ENCODE measurements around the gene FXYD5.

Gene FXYD5

DNA sequence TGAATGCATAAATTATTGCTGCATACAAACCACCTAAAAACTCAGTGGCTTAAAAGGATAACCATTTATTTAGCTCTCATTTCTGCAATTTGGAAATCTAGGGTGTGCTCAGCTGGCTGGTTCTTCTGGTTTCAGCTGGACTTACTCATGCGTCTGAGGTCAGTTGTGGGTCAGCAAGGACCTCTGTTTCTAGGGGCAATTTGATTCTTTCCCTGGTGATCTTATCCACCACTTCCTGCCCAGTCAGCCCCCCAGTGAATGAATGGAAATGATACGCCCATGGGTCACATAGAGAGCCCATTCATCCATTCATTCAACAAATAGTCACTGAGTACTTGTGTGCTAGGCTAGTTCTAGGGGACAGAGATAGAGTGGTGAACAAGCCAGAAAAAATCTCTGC, 9.9 kb downstream of the FXYD5 start:
- H3K4me3 ChIP-seq (ENCODE audit: low read depth, low read length): no peak overlapping the region
- TF ChIP-seq, protein P1, sequence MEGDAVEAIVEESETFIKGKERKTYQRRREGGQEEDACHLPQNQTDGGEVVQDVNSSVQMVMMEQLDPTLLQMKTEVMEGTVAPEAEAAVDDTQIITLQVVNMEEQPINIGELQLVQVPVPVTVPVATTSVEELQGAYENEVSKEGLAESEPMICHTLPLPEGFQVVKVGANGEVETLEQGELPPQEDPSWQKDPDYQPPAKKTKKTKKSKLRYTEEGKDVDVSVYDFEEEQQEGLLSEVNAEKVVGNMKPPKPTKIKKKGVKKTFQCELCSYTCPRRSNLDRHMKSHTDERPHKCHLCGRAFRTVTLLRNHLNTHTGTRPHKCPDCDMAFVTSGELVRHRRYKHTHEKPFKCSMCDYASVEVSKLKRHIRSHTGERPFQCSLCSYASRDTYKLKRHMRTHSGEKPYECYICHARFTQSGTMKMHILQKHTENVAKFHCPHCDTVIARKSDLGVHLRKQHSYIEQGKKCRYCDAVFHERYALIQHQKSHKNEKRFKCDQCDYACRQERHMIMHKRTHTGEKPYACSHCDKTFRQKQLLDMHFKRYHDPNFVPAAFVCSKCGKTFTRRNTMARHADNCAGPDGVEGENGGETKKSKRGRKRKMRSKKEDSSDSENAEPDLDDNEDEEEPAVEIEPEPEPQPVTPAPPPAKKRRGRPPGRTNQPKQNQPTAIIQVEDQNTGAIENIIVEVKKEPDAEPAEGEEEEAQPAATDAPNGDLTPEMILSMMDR (IDR thresholded peaks at IDR 0.05; ENCODE audit: low read depth, low read length, missing control alignments): no peak
- in situ Hi-C loops (cut with HindIII; ENCODE audit: low sequenced_read_pairs): no loop called here
- no peak for DNase-seq (ENCODE audit: low read depth)

DNA sequence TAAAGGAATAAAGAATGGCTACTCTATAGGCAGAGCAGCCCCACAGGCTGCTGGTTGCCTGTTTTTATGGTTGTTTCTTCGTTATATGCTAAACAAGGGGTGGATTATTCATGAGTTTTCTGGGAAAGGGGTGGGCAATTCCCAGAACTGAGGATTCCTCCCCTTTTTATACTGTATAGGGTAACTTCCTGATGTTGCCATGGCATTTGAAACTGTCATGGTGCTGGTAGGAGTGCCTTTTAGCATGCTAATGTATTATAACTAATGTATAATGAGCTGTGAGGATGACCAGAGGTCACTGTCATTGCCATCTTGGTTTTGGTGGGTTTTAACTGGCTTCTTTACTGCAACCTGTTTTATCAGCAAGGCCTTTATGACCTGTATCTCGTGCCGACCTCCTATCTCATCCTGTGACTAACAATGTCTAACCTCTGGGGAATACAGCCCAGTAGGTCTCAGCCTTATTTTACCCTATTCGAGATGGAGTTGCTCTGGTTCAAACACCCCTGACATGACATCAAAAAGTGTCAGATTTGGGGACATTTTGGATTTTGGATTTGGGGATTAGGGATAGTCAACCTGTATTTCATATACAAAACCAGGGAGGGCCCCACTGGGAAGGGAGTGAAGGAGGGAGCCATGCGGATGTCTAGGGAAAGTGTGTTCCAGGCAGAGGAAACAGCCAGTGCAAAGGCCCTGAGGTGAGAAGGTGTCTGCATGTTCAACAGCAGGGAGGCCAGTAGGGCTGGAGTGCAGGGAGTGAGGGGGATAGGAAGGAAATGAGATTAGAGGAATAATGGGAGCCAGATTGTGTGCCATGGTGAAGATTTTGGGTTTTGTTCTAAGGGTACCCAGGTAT, 10.9 kb downstream of the FXYD5 start:
- TF ChIP-seq, protein P1 (IDR thresholded peaks at IDR 0.05; ENCODE audit: low read depth, low read length, missing control alignments): no peak
- H3K4me3 ChIP-seq (ENCODE audit: low read depth, low read length): no peak overlapping the region
- no peak for DNase-seq (ENCODE audit: low read depth)
- in situ Hi-C loops (cut with HindIII; ENCODE audit: low sequenced_read_pairs): no loop called here

DNA sequence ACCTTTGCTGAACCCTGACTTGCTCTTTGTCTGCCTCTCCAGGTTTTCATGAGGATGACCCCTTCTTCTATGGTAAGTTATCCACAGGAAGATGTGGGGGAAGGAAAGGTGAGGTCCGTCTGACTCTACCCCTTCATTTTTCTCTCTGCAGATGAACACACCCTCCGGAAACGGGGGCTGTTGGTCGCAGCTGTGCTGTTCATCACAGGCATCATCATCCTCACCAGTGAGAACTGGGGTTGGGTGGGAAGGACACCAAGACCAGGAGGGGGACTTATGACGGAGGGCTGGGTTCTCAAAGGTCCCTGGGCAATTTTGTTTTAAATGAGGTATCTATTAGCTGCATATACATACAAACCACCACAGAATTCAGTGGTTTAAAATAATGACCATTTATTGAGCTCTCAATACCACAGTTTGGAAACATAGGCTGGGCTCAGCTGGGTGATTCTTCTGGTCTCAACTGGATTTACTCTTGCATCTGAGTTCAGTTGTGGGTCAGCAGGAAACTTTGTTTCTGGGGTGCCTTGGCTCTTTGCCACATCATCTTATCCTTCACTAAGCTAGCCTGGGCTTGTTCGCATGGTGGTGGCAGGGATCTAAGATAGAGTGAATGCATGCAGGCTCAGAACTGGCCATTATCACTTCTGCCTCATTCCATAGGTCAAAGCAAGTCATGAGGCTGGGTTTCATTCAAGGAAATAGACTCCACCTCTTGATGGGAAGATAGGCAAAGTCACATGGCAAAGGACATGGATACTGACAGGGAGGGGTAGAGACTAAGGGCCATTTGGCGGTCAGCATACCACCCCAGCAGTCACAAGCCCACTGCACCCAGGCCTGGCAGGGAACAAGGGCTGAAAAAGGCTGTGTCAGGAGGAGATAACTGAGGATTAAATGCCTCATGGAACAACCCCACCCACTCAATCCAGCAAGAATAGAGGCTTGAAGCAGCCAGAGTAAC, 11.8 kb downstream of the FXYD5 start:
- in situ Hi-C loops (cut with HindIII; ENCODE audit: low sequenced_read_pairs): no loop called here
- TF ChIP-seq, protein P1 (IDR thresholded peaks at IDR 0.05; ENCODE audit: low read depth, low read length, missing control alignments): no peak
- H3K4me3 ChIP-seq (ENCODE audit: low read depth, low read length): no peak overlapping the region
- no peak for DNase-seq (ENCODE audit: low read depth)

DNA sequence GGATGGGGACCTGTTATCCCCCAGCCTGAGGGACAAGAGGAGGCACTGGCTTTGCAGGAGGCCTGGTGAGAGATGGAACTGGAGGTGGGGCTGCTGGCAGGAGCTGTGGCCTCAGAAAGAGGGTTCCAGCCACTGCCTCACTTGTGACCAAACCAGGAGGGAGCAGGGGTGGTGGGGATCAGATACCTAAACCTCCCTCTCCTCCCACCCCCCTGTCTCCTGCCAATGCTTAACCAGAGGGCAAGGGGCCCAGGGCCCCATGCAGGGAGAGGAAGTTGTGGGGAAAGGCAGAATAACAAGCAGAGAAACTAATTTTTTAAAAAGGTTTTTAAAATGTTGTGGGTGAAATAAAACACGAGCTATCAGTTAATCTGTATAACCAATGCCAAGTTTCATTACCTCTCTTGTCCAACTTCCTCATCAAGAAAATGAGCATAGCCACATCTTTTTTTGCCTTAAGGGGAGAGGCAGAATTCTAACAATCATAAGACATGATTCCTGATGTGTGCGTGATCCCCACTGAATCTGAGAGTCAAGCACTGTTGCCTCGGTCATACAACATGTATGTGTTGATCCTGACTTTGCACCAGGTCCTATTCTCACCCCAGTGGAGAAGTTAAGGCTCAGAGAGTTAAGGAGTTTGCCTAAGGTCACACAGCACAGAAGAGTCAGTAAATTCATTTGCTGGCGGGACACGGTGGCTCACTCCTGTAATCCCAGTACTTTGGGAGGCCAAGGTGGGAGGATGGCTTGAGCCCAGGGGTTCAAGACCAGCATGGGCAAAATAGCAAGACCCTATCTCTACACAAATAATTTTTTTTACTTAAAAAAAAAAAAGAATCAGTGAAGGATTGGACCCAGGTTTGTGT, 12.9 kb downstream of the FXYD5 start:
- DNase-seq (ENCODE audit: low read depth): no peak
- in situ Hi-C loops (cut with HindIII; ENCODE audit: low sequenced_read_pairs): no loop called here
- no peak overlapping the region for H3K4me3 ChIP-seq (ENCODE audit: low read depth, low read length)

DNA sequence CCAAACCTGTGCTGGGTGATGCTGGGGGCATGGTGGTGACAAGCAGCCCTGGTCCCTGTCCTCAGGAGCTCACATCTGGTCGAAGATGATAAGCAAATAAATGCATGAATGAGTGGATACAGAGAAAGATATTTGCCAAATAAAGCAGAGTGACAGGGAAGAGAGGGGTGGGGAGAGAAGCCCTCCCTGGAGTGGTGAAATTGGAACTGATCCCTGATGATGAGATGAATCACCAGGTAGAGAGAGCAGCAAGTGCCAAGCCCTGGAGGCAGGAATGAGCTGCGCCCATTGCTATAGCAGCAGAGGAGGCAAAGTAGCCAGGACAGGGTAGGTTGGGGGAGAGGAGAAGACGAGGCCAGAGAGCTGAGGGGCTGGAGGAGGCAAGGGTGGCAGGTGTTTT, 13.7 kb downstream of the FXYD5 start:
- H3K4me3 ChIP-seq (ENCODE audit: low read depth, low read length): no peak overlapping the region
- no peak for DNase-seq (ENCODE audit: low read depth)
- TF ChIP-seq, protein P1 (IDR thresholded peaks at IDR 0.05; ENCODE audit: low read depth, low read length, missing control alignments): peak; percentile 8
- in situ Hi-C loops (cut with HindIII; ENCODE audit: low sequenced_read_pairs): no loop called here

More for the DNA sequence above, 12.9 kb downstream of the FXYD5 start:
- TF ChIP-seq, protein P1 (IDR thresholded peaks at IDR 0.05; ENCODE audit: low read depth, low read length, missing control alignments): no peak

Data from astrocyte of the cerebellum (primary cell).